Osteocyte (in vitro differentiated cells): ENCODE results near the gene CDK2AP2. TPM values are rescaled to one million over a fixed set of nuclear protein-coding genes. Genes with fewer than 3 reads are reported as not detected.

Source experiments
- DNase-seq: peaks from one replicate; pipeline ENCODE4 v3.0.0; 2021; ENCODE audit warnings: mixed read lengths; ENCODE audit not compliant: unreplicated experiment; ENCODE audit errors: extremely low spot score
- H3K27ac Mint-ChIP-seq: one replicate; pipeline ENCODE4 v1.8.0; 2021; ENCODE audit warnings: mild to moderate bottlenecking, mixed read lengths; ENCODE audit not compliant: unreplicated experiment
- H3K27me3 Mint-ChIP-seq: one replicate; pipeline ENCODE4 v1.8.0; 2021; ENCODE audit warnings: mixed read lengths; ENCODE audit not compliant: unreplicated experiment
- H3K36me3 Mint-ChIP-seq: one replicate; pipeline ENCODE4 v1.8.0; 2021; ENCODE audit warnings: mixed read lengths; ENCODE audit not compliant: unreplicated experiment
- H3K4me1 Mint-ChIP-seq: one replicate; pipeline ENCODE4 v1.8.0; 2021; ENCODE audit warnings: mixed read lengths; ENCODE audit not compliant: unreplicated experiment
- H3K4me3 Mint-ChIP-seq: one replicate; pipeline ENCODE4 v1.8.0; 2021; ENCODE audit warnings: mild to moderate bottlenecking, moderate library complexity, mixed read lengths; ENCODE audit not compliant: unreplicated experiment
- H3K9me3 Mint-ChIP-seq: one replicate; pipeline ENCODE4 v1.8.0; 2021; ENCODE audit warnings: mixed read lengths; ENCODE audit not compliant: unreplicated experiment
- total RNA-seq: library from RNA; stranded (reverse); gene quantifications from 2 replicates; pipeline ENCODE4 v1.2.1, GENCODE V29; 2021
- TF ChIP-seq, protein P1 (sequence below): fragments of 200-600 bp; sonication (generic); IDR thresholded peaks from 2 replicates; pipeline ENCODE4 v1.5.0; 2021; ENCODE audit warnings: antibody characterized with exemption, mild to moderate bottlenecking, moderate library complexity

Gene CDK2AP2
- total RNA-seq, 1 donor from 2014 or later: 37.4 TPM

- Mint-ChIP-seq H3K4me1 (peaks cover 21% of the 10 kb centered on the region), H3K27ac (no peak overlapping the region), H3K4me3 (peak overlapping the region; percentile 74), H3K9me3 (no peaks in the 10 kb centered on the region), H3K27me3 (no peaks in the 10 kb centered on the region), H3K36me3 (no peaks in the 10 kb centered on the region)
- DNase-seq: no peak
- TF ChIP-seq, protein P1, sequence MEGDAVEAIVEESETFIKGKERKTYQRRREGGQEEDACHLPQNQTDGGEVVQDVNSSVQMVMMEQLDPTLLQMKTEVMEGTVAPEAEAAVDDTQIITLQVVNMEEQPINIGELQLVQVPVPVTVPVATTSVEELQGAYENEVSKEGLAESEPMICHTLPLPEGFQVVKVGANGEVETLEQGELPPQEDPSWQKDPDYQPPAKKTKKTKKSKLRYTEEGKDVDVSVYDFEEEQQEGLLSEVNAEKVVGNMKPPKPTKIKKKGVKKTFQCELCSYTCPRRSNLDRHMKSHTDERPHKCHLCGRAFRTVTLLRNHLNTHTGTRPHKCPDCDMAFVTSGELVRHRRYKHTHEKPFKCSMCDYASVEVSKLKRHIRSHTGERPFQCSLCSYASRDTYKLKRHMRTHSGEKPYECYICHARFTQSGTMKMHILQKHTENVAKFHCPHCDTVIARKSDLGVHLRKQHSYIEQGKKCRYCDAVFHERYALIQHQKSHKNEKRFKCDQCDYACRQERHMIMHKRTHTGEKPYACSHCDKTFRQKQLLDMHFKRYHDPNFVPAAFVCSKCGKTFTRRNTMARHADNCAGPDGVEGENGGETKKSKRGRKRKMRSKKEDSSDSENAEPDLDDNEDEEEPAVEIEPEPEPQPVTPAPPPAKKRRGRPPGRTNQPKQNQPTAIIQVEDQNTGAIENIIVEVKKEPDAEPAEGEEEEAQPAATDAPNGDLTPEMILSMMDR: no peak
Measured at GRCh38 chr11:67470337-67471002, 37.5 kb downstream of the CDK2AP2 start.

DNA sequence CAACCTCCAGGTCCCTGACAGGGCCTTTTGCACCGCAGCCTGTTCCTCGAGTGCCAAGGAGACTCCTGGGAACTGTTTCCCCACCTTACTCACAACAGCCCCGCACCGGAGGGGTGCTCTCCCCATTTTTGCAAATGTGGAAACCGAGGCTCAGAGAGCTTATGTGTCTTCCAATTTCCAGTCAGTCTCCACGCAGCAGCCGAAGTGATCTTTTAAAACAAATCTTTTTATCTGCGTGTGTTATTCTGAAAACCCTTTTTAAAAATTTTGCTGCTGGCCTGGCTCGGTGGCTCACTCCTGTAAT lies 38.5 kb downstream of the CDK2AP2 start:
- TF ChIP-seq, protein P1: no peak
- Mint-ChIP-seq H3K9me3 (no peaks in the 10 kb centered on the region), H3K4me3 (peak overlapping the region; percentile 74), H3K27me3 (no peaks in the 10 kb centered on the region), H3K27ac (peak overlapping the region; percentile 73), H3K36me3 (no peaks in the 10 kb centered on the region), H3K4me1 (peaks cover 27% of the 10 kb centered on the region)
- no peak for DNase-seq

DNA sequence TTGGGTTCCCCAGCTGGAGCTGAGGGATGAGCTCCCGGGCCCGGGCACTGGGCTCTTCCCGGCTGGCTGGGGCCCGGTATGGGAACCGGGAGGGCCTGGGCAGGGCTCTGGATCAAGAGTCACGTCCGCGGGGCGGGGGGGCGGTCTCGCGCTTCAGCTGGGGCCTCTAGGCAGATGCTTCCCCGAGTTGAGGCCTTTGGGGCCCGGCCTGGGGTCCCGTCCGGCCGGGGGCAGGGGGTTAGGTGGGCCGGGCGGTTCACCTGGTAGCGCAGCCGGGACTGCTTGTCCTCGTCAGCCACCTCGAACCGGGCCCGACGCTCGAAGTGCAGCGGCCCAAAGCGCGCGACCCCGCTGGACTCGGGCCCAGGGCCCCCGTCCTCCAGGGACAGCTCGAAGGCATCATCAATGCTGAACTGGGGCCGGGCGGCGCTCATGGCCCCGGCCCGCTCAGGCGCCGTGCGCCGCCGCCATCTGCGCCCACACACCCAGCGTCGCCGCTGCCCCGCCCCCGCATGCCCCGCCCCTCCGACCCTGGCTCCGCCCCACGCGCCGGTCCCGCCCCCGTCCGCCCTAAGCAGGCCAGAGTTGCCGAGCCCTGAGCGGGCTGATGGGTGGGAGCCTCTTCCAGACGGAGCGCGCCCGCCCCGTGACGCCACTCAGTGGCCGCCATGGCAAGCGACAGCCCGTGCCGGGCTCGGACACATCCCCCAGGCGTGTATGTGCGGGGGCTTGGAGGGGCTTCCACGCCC lies 39.0 kb downstream of the CDK2AP2 start, which contains the start of gene TMEM134:
Gene TMEM134 (minus strand): TSS at position 493 of the 749 bp plus-strand sequence. CDS start 59 bp downstream, at position 434.
- peaks cover 32% of the 10 kb centered on the region for H3K4me1 Mint-ChIP-seq
- DNase-seq: peak; percentile 98
- H3K36me3 Mint-ChIP-seq: no peaks in the 10 kb centered on the region
- TF ChIP-seq, protein P1: peak; percentile 47
- H3K27ac Mint-ChIP-seq: peak within 1 kb of the TSS; percentile 73
- no peaks in the 10 kb centered on the region for H3K9me3 Mint-ChIP-seq
- peak within 1 kb of the TSS; percentile 80 for H3K4me3 Mint-ChIP-seq
- H3K27me3 Mint-ChIP-seq: no peaks in the 10 kb centered on the region

GRCh38 chr11:67468456-67468758 lies 39.6 kb downstream of the CDK2AP2 start:
- H3K27me3 Mint-ChIP-seq: no peaks in the 10 kb centered on the region

GRCh38 chr11:67468056-67468455 lies 39.9 kb downstream of the CDK2AP2 start:
- peak overlapping the region; percentile 57 for H3K27ac Mint-ChIP-seq
- no peaks in the 10 kb centered on the region for H3K9me3 Mint-ChIP-seq
- TF ChIP-seq, protein P1: no peak
- no peaks in the 10 kb centered on the region for H3K27me3 Mint-ChIP-seq
- DNase-seq: no peak
- H3K4me1 Mint-ChIP-seq: peaks cover 33% of the 10 kb centered on the region
- peak overlapping the region; percentile 80 for H3K4me3 Mint-ChIP-seq
- no peaks in the 10 kb centered on the region for H3K36me3 Mint-ChIP-seq

More at GRCh38 chr11:67468456-67468758, 39.6 kb downstream of the CDK2AP2 start:
- Mint-ChIP-seq H3K27ac (peak overlapping the region; percentile 57), H3K4me1 (peaks cover 33% of the 10 kb centered on the region), H3K4me3 (peak overlapping the region; percentile 80), H3K9me3 (no peaks in the 10 kb centered on the region), H3K36me3 (no peaks in the 10 kb centered on the region)
- TF ChIP-seq, protein P1: no peak
- DNase-seq: no peak
